Right forelimb (tissue), 1 donor: Measurements from ENCODE around the gene ISOC2.
"Not testable (repeated sequence)": the region's sequence is repeated elsewhere in the genome, so short reads cannot be mapped to it uniquely, and the experiment has no call there.

Experiments
- DNase-seq: peaks from one replicate; pipeline ENCODE4 v3.0.0-alpha.2; 2018

Gene ISOC2, protein sequence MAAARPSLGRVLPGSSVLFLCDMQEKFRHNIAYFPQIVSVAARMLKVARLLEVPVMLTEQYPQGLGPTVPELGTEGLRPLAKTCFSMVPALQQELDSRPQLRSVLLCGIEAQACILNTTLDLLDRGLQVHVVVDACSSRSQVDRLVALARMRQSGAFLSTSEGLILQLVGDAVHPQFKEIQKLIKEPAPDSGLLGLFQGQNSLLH

GRCh38 chr19:55461259-55461973 lies at the start of gene ISOC2:
TSS of gene ISOC2 (minus strand) at chr19:55461642. CDS start at chr19:55456486, 5,156 bp downstream.
- DNase-seq: peak; percentile 100

DNA sequence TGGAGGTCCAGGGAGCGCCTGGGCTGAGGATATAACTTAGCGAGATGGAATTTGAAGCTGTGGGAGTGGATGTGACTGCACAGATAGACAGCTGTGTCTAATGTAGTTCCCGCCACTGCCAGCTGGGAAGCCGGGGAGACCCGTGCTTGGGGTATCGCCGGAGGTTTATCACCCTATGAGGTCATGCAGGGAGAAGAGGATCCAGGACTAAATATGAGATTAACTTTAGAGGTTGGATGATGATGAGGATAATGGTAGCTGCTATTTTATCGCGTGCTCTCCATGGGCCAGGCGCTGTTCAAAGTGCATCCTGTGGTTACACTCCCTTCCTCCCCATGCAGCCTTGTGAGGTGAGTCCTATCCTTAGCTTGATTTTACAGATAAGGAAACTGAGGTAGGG lies 46.7 kb upstream of the ISOC2 start:
- DNase-seq: no peak

GRCh38 chr19:55504981-55505380 lies 43.5 kb upstream of the ISOC2 start:
- DNase-seq: no peak

DNA sequence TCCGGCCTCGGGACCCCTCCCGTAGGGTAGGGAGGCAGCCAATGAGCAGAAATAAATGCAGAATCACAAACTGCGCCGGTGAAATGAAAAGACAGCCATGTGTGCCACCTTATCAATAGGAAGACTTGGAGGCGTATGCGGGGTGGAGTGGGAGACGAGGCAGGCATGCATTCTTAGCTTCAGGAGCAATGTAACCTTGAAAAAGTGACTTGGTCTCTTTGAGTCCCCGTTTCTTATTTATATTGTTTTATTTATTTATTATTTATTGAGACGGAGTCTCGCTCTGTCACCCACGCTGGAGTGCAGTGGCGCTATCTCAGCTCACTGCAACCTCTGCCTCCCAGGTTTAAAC lies 42.8 kb upstream of the ISOC2 start:
- DNase-seq: no peak

- DNase-seq: peak; percentile 96
Observed at GRCh38 chr19:55503502-55504251, 42.2 kb upstream of the ISOC2 start.

DNA sequence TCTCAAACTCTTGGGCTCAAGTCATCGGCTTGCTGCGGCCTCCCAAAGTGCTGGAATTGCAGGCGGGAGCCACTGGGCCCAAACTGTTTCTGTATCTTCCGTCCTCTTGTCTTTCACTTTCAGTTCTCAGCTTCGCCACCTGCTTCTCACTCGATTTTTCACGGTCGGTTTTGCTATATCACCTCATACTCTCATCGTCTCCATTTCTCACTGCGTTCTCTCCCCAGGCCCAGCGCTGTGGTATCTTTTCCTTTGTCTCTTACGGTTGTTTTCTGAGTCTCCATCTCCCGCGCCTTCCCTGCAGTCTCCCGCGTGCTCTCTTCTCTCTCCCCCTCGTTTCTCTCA lies 41.7 kb upstream of the ISOC2 start:
- DNase-seq: no peak

DNA sequence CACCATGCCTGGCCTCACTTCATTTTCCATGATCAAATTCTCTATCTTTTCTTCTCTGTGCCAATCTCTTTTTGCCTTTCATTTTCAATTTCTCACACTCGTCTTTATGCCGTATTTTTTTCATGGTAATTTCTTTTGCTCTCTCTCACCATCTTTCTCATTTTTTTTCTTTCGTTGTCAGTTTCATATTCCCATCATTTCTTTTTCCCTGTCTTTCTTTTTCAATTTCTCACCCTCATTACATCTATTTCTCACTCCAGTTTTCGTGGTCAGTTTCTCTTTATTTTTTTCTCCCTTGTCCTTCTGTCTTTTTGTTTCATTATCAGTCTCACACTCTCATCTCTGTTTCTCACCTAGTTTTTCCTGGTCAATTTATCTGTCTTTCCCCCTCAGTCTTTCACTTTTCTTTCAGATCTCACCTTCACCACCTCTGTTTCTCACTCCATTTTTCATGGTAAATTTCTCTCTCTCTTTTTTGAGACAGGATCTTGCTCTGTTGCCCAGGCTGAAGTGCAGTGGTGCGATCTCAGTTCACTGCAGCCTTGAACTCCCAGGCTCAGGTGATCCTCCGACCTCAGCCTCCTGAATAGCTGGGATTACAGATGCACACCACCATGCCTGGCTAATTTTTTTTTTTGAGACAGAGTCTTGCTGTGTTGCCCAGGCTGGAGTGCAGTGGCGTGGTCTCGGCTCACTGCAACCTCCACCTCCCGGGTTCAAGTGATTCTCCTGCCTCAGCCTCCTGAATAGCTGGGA lies 40.9 kb upstream of the ISOC2 start:
- DNase-seq: no peak

DNA sequence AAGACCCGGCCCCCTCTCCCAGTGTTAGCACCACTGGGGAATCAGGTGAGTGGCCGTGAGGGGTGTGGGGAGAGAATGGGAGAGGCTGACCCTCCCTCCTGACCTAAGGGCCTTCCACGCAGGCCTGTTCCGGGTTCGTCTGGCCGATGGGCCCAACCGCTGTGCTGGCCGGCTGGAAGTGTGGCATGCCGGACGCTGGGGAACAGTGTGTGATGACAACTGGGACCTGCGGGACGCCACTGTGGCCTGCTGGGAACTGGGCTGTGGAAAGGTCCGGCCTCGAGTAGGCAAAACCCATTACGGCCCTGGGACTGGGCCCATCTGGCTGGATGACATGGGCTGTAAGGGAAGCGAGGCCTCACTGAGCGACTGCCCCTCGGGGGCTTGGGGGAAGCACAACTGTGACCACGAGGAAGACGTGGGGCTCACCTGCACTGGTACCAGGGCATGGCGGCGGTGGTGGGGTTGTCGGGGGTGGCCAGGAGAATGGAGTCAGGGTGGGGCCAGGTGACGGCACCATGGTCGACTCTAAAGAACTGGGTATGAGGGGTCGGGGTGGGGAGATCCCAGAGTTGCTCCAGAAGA lies 39.0 kb upstream of the ISOC2 start:
- DNase-seq: no peak

- DNase-seq: no peak
Observed at GRCh38 chr19:55498246-55498840, 36.9 kb upstream of the ISOC2 start.

DNA sequence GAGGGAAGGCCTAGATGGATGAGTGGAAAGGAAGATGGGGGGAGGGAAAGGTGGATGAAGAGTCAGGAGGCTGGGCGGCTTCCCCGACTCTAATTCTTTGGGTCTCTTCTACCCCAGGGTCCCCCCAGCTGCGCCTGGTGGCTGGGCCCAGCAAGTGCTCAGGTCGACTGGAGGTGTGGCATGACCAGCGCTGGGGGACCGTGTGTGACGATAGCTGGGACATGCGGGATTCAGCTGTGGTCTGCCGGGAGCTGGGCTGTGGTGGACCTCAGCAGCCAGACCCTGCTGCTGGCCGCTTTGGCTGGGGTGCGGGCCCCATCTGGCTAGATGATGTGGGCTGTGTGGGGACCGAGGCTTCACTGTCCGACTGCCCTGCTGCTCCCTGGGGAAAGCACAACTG lies 36.3 kb upstream of the ISOC2 start:
- no peak for DNase-seq

- not testable (repeated sequence) for DNase-seq
Observed at GRCh38 chr19:55496820-55497219, 35.4 kb upstream of the ISOC2 start.

DNA sequence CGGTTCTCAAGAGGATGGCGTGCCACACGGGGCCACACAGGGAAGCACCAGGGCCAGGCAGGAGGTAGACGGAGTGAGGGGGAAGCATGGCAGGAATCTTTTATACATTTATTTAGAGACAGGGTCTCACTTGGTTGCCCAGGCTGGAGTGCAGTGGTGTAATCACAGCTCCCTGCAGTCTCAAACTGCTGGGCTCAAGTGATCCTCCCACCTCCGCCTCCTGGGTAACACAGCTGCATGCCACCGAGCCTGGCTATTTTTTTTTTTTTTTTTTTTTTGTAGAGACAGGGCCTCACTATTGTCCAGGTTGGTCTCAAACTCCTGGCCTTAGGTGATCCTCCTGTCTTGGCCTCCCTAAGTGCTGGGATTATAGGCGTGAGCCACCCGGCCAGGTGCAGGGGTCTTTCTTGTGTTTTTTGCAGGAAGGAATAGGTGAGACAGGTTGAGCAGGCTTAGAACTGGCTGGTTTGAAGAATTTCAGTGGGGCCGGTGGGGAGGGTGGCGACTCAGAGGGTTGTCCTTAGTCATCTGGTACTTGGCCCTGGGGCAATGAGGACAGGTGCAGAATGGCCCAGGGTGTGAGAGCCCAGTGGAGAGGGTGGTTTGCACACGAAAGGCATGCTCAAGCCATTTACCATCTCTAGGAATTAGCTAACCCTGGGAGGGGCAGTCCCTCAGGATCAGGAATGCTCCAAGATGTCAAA lies 34.4 kb upstream of the ISOC2 start:
- no peak for DNase-seq

DNA sequence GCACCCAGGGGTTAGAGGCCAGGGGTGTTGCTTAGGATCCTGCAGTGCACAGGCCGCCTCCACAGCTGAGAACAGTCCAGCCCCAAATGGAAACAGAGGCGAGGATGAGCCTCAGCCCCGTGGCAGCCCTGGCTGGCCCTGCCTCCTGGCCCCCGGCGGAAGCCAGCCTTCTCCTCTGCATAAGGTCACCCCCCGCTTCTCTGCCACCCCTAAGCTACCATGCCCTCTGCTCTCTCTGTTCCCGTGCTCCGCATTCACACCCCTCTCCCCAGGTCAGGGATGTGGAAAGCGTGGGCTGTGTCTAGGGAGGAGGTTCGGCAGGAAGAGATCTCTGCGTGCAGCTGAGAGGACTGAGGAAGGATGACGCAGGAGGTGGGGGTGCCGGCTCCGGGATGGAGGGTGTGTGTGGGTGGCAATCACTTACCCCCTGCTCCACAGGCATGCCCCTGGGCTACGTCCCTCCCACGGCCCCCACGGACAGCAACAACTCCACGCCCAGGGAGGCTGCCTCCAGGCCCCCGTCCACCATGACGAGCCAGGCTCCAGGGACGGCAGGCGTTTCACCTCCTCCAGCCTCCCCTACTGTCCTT lies 32.8 kb upstream of the ISOC2 start:
- DNase-seq: no peak

GRCh38 chr19:55493645-55494171 lies 32.3 kb upstream of the ISOC2 start:
- no peak for DNase-seq

- peak; percentile 77 for DNase-seq
Observed at GRCh38 chr19:55493052-55493644, 31.7 kb upstream of the ISOC2 start.

- DNase-seq: no peak
Observed at GRCh38 chr19:55492362-55492944, 31.0 kb upstream of the ISOC2 start.

DNA sequence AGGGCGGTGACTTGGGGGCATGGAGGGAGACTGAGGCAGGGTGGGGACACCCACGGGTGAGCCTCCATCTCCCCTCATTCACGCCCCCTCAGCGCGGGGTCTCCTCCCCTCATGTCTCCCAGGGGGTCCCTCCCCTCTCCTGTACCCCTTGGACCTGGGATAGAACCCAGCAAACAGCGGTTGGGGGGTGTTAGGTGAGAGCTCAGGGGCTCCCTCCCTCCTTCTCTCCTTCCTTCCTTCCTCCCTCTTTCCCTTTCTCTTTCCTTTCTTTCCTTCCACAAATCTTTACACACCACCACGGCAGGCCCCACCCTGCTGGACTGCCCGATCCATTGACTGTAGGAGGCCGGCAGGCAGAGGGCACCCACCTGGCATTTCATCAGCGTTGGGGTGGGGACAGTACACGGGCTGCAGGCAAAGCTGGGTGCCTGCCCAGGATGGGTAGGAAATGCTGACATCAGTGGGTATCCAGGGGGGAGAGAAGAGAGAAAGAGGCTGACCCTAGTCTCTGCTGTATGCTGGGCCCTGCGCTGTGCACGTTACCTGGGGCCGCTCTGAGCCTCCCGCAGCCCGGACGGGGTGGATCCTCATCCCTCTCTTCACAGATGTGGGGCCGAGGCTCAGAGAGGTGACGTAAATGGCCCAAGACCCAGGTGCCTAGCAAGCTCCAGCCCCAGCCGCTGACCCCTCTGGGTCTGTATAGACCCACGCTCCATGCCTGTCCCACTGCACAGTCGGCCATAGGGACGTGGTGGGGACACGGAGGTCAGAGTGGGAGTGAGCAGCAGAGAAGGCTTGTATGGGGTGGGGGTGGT lies 30.3 kb upstream of the ISOC2 start:
- no peak for DNase-seq

GRCh38 chr19:55490478-55491432 lies 29.3 kb upstream of the ISOC2 start:
- DNase-seq: no peak
